ENCODE results near the gene IQGAP3. TPM values are rescaled to one million over a fixed set of nuclear protein-coding genes. Genes with fewer than 3 reads are reported as not detected.

Gene IQGAP3
- polyA plus RNA-seq, 1 donor from 2014 or later = not detected

DNA sequence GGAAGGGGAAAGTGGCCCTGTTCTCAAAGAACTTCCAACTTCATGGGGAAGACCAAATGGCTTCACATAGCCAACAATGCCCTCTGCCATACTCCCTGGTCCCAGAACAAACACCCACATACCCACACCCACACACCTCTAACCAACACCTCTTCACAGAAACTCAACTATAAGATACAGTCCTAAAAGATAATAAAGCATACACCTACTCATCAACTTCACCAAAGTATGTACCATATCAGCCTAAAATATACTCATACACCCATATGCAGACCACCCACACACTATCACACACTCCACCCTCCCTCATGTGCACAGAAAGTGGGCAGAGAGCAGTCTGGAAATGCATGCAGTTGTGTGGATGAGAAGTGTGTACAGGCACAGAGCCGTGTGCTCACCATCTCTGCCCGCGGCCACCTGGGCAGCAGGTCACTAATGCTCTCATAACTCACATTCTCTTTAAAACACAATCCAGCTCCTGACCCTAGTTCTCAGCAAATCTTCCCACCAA, 27.7 kb downstream of the IQGAP3 start:
- Histone ChIP-seq H4K20me1 (ENCODE audit: insufficient read depth) (no peaks in the 10 kb centered on the region), H2AFZ (ENCODE audit: low read depth, low read length) (no peak overlapping the region), H3K79me2 (replicated peaks; ENCODE audit: insufficient read depth, low read length) (no peaks in the 10 kb centered on the region), H3K9ac (ENCODE audit: low read length) (no peak overlapping the region), H3K27ac (ENCODE audit: low read length) (no peak overlapping the region), H3K9me3 (ENCODE audit: low read length) (no peaks in the 10 kb centered on the region), H3F3A (ENCODE audit: insufficient read depth, low read length, poor library complexity, severe bottlenecking) (no peaks in the 10 kb centered on the region), H3K27me3 (ENCODE audit: insufficient read depth, low read depth, low read length) (no peaks in the 10 kb centered on the region), H3K9me2 (ENCODE audit: insufficient read depth, low read length) (no peaks in the 10 kb centered on the region), H3K4me3 (ENCODE audit: low read length) (no peak overlapping the region), H3K36me3 (ENCODE audit: insufficient read depth, low read length) (no peaks in the 10 kb centered on the region), H3K4me2 (ENCODE audit: low read length) (no peak overlapping the region)
- TF ChIP-seq TAF1 (IDR thresholded peaks at IDR 0.05; ENCODE audit: low read depth) = no peak
- TF ChIP-seq EP300 (conservative IDR thresholded peaks at IDR 0.05; ENCODE audit: poor library complexity, severe bottlenecking) = no peak
- TF ChIP-seq, protein P1, sequence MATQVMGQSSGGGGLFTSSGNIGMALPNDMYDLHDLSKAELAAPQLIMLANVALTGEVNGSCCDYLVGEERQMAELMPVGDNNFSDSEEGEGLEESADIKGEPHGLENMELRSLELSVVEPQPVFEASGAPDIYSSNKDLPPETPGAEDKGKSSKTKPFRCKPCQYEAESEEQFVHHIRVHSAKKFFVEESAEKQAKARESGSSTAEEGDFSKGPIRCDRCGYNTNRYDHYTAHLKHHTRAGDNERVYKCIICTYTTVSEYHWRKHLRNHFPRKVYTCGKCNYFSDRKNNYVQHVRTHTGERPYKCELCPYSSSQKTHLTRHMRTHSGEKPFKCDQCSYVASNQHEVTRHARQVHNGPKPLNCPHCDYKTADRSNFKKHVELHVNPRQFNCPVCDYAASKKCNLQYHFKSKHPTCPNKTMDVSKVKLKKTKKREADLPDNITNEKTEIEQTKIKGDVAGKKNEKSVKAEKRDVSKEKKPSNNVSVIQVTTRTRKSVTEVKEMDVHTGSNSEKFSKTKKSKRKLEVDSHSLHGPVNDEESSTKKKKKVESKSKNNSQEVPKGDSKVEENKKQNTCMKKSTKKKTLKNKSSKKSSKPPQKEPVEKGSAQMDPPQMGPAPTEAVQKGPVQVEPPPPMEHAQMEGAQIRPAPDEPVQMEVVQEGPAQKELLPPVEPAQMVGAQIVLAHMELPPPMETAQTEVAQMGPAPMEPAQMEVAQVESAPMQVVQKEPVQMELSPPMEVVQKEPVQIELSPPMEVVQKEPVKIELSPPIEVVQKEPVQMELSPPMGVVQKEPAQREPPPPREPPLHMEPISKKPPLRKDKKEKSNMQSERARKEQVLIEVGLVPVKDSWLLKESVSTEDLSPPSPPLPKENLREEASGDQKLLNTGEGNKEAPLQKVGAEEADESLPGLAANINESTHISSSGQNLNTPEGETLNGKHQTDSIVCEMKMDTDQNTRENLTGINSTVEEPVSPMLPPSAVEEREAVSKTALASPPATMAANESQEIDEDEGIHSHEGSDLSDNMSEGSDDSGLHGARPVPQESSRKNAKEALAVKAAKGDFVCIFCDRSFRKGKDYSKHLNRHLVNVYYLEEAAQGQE (IDR thresholded peaks at IDR 0.05; ENCODE audit: borderline replicate concordance) = no peak
- TF ChIP-seq, protein P2, sequence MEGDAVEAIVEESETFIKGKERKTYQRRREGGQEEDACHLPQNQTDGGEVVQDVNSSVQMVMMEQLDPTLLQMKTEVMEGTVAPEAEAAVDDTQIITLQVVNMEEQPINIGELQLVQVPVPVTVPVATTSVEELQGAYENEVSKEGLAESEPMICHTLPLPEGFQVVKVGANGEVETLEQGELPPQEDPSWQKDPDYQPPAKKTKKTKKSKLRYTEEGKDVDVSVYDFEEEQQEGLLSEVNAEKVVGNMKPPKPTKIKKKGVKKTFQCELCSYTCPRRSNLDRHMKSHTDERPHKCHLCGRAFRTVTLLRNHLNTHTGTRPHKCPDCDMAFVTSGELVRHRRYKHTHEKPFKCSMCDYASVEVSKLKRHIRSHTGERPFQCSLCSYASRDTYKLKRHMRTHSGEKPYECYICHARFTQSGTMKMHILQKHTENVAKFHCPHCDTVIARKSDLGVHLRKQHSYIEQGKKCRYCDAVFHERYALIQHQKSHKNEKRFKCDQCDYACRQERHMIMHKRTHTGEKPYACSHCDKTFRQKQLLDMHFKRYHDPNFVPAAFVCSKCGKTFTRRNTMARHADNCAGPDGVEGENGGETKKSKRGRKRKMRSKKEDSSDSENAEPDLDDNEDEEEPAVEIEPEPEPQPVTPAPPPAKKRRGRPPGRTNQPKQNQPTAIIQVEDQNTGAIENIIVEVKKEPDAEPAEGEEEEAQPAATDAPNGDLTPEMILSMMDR (IDR thresholded peaks at IDR 0.05; ENCODE audit: poor library complexity, severe bottlenecking) = no peak
- no peak for TF ChIP-seq EZH2 (IDR thresholded peaks at IDR 0.05; ENCODE audit: borderline replicate concordance, insufficient read depth, low read length, poor library complexity, severe bottlenecking)
- no peak for TF ChIP-seq POLR2AphosphoS5 (IDR thresholded peaks at IDR 0.05)
- no peak for TF ChIP-seq RAD21 (conservative IDR thresholded peaks at IDR 0.05)
- TF ChIP-seq SMC3 (conservative IDR thresholded peaks at IDR 0.05; ENCODE audit: poor library complexity) = no peak
- no peak for TF ChIP-seq MXI1 (conservative IDR thresholded peaks at IDR 0.05; ENCODE audit: poor library complexity, severe bottlenecking)

DNA sequence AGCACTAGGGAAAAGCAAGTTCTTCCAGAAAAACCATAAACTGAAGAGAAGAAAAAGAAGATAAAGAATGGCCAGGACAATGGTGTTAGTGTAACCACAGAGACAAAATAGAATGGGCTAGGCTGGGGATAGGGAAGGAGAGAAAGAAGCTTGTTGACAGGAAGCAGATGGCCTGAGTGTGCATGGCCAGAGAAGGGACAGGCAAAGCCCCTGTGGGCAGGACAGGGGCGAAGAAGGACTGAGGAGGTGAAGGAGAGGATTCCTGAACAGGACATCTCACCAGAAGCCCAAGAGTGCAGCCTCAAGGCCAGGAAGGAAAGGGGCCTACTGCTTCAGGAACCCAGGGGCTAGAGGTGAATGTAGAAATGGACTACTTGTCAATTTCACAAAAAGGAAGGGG, 29.3 kb downstream of the IQGAP3 start:
- no peaks in the 10 kb centered on the region for H3K79me2 ChIP-seq (replicated peaks; ENCODE audit: insufficient read depth, low read length)
- no peaks in the 10 kb centered on the region for H3K27me3 ChIP-seq (ENCODE audit: insufficient read depth, low read depth, low read length)
- no peak overlapping the region for H3K27ac ChIP-seq (ENCODE audit: low read length)
- no peak overlapping the region for H3K4me3 ChIP-seq (ENCODE audit: low read length)
- H3K4me2 ChIP-seq (ENCODE audit: low read length) = no peak overlapping the region
- H3K9ac ChIP-seq (ENCODE audit: low read length) = no peak overlapping the region
- no peak overlapping the region for H2AFZ ChIP-seq (ENCODE audit: low read depth, low read length)
- H3K36me3 ChIP-seq (ENCODE audit: insufficient read depth, low read length) = no peaks in the 10 kb centered on the region
- H3K9me2 ChIP-seq (ENCODE audit: insufficient read depth, low read length) = no peaks in the 10 kb centered on the region
- no peaks in the 10 kb centered on the region for H3F3A ChIP-seq (ENCODE audit: insufficient read depth, low read length, poor library complexity, severe bottlenecking)
- TF ChIP-seq MXI1 (conservative IDR thresholded peaks at IDR 0.05; ENCODE audit: poor library complexity, severe bottlenecking) = no peak
- TF ChIP-seq EP300 (conservative IDR thresholded peaks at IDR 0.05; ENCODE audit: poor library complexity, severe bottlenecking) = no peak
- TF ChIP-seq, protein P2 (IDR thresholded peaks at IDR 0.05; ENCODE audit: poor library complexity, severe bottlenecking) = no peak
- TF ChIP-seq SMC3 (conservative IDR thresholded peaks at IDR 0.05; ENCODE audit: poor library complexity) = no peak
- TF ChIP-seq, protein P1 (IDR thresholded peaks at IDR 0.05; ENCODE audit: borderline replicate concordance) = no peak
- no peak for TF ChIP-seq TAF1 (IDR thresholded peaks at IDR 0.05; ENCODE audit: low read depth)
- no peak for TF ChIP-seq POLR2AphosphoS5 (IDR thresholded peaks at IDR 0.05)
- TF ChIP-seq RAD21 (conservative IDR thresholded peaks at IDR 0.05) = no peak
- no peak for TF ChIP-seq EZH2 (IDR thresholded peaks at IDR 0.05; ENCODE audit: borderline replicate concordance, insufficient read depth, low read length, poor library complexity, severe bottlenecking)
- no peaks in the 10 kb centered on the region for H3K9me3 ChIP-seq (ENCODE audit: low read length)
- no peaks in the 10 kb centered on the region for H4K20me1 ChIP-seq (ENCODE audit: insufficient read depth)
